GM19035 (cell line): Measurements from ENCODE around the gene COL25A1.
"Not testable (repeated sequence)": the region's sequence is repeated elsewhere in the genome, so short reads cannot be mapped to it uniquely, and the experiment has no call there.

ENCODE experiments used
- ATAC-seq: cut with Tn5 transposase; IDR thresholded peaks from one replicate; pipeline ENCODE4 v1.9.1; 2021; ENCODE audit not compliant: unreplicated experiment

COL25A1 gene

GRCh38 chr4:108972613-108973283 is 329.7 kb downstream of the COL25A1 start:
- ATAC-seq = no peak

DNA sequence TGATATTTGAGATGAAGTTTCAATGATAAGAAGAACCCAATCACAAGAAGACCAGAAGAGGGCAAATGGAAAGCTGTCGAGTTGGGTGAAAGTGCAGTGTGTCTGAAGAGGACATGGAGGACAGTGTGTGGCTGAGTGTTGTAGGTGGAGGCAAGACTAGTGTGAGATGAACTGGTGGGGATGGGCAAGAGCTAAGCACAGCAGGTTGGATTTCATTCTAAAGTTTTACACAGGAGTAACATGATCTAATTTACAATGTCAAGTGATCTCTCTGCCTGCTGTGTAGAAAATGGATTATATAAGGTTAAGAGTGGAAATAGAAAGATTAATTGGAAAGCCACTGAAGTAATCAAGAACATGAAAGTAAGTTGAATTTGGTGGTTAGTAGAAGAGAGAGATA is 331.0 kb downstream of the COL25A1 start:
- ATAC-seq = no peak

- ATAC-seq = no peak
Observed at GRCh38 chr4:108965472-108966076, 336.9 kb downstream of the COL25A1 start.

GRCh38 chr4:108965016-108965415 is 337.4 kb downstream of the COL25A1 start:
- ATAC-seq = no peak

- ATAC-seq = no peak
Observed at GRCh38 chr4:108963910-108964309, 338.5 kb downstream of the COL25A1 start.

DNA sequence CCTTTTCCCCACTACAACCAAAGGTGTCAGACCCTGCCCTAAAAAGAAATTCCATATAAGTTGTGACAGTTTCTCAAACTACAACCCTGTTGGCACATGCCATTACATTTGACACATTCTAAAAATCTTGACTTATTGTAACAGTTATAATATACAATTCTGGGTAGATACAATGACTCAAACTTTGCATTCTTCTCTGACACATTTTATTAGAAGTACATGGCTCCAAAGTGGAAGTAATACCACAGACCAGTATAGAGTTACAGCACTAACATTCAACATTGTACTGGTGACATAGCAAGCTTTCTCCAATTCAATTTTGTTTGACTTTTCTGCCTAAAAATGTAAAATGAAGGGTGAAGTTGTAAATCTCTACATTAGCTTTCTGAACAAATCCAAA is 343.0 kb downstream of the COL25A1 start:
- ATAC-seq = no peak

- ATAC-seq = no peak
Observed at GRCh38 chr4:108954880-108955279, 347.6 kb downstream of the COL25A1 start.

- ATAC-seq = no peak
Observed at GRCh38 chr4:108953941-108954340, 348.5 kb downstream of the COL25A1 start.

DNA sequence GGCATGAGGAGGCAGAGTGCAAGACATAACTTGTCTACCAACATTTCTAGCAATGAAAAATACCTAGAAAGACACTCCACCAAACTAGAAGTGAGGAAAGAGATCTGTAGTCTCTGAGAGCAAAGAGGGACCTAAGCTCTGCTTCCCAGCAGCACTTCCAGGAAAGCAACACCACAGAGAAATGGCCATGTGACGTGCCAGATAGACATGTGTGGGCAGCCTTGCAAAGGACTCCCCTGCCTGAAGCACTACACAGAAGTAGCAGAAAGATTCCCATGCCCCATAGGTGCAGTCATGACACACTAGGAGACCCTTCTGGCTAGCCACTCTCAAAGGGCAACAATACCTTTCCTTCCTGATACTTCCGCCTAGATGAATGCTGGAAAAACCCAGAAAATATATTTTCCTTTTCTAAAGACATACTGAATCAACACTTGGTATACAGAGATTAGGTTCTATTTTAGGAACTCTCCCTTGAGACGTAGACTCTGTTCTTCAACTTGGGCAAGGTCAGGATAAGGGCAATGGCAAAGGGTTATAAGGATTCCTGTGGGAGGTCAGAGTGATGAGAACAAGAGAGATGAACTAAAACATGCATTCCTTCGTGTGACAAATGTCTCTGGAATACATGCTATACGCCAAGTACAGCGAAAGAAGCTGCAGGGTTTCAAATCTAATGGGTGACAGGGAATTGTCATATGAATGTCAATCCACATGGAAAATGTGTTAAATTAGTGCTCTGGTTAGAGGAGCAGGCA is 352.1 kb downstream of the COL25A1 start:
- ATAC-seq = no peak

DNA sequence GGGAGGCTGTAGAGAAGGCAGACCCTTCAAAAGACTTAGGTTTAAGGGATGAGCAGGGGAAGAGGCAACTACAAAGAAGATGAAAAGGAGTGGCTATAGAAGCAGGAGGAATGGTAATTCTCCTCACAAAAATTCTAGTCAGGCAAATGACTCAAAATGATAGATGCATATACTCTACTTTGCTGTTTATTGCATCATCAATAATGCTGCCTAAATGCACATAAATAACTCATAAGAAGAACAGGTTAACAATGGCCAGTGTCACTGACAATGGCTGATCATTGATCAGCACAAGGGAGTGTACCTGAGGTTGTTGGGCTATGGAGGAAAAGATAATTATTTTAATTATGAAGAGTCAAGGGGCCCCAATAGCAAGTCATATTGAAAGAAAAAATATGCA is 354.9 kb downstream of the COL25A1 start:
- ATAC-seq = no peak

- ATAC-seq = no peak
Observed at GRCh38 chr4:108946237-108946636, 356.2 kb downstream of the COL25A1 start.

DNA sequence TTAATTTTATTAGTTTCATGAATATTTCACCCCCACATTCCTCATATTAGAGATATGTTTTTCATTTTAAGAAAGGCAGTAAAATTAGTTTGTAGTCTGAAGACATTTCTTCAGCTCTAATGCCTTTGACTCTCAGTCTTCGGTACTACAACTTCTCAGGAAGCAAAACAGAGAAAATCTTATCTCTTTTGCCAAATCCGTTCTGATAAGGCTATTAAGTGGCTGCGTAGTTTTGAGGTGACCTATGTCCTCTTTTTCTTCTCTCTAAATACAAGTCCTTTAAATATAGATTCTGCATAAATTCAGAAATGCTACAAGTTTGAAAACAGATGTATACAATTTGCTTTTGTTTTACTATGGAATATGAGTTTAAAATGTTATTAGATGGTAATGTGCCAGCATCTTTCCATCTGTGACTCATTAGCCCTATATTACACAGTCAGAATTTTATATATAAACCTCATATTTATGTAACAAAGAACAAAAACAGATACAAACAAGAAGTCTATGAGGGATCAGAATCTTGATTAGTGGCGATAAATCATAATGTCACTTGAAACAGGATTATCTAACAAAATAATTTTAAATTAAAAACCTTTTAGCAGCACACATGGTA is 358.4 kb downstream of the COL25A1 start:
- ATAC-seq = no peak

- no peak for ATAC-seq
Observed at GRCh38 chr4:108943371-108943770, 359.1 kb downstream of the COL25A1 start.

- ATAC-seq = no peak
Observed at GRCh38 chr4:108941904-108942430, 360.5 kb downstream of the COL25A1 start.

- ATAC-seq = no peak
Observed at GRCh38 chr4:108940634-108941033, 361.8 kb downstream of the COL25A1 start.

GRCh38 chr4:108940149-108940548 is 362.3 kb downstream of the COL25A1 start:
- no peak for ATAC-seq

DNA sequence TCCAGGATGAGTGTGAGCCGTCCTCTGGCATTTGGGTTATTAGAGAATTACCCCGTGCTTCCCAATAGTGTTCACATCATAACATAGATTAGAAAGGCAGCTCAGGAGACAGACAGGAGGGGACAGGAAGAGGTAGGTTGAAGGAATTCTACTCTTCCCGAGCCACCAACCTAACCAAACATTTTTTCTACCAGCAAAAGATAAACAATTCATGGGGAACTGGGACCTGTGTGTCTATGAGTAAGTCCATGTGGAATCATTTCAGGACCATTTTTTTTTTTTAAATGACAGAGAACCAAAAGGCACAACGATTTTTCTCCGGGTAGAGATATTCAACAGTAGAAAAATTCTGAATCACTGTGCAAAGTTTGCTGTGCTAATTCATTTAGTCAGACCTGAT is 365.4 kb downstream of the COL25A1 start:
- no peak for ATAC-seq

- ATAC-seq = not testable (repeated sequence)
Observed at GRCh38 chr4:108933925-108934324, 368.5 kb downstream of the COL25A1 start.

DNA sequence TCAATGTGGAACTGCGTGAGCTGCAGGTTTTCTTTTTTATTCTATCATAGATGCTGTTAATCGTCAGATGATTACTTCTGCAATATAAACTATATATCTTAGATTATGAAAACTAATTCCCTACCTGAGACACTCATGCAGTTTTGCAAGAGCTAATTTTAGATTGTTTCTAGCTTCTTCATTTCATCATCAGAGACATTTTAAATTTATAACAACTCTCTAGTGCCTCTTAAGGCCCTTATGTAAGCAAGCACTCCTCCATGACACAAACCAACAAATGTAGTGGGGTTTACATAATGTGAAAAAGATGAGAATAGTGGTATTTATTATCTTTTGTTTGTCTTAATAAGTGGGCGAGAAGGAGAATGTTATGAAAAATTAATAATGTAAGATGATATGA is 369.4 kb downstream of the COL25A1 start:
- no peak for ATAC-seq

GRCh38 chr4:108931926-108932325 is 370.5 kb downstream of the COL25A1 start:
- no peak for ATAC-seq

GRCh38 chr4:108930186-108930585 is 372.3 kb downstream of the COL25A1 start:
- no peak for ATAC-seq
